NCI-H1105 treated with DMSO at 0.1 percent for 48 hours (cell line): ENCODE data around the gene NPIPA1.
"Not testable (repeated sequence)": the region's sequence is repeated elsewhere in the genome, so short reads cannot be mapped to it uniquely, and the experiment has no call there.

Source experiments
- DNase-seq: peaks from one replicate; lab custom pipeline; 2025; lab: John Stamatoyannopoulos, UW

NPIPA1 gene

GRCh38 chr16:14976971-14977736 is 39.9 kb downstream of the NPIPA1 start:
- DNase-seq, result not testable (repeated sequence)

- not testable (repeated sequence) for DNase-seq
These were observed 41.0 kb downstream of the NPIPA1 start for GRCh38 chr16:14978281-14978680.

GRCh38 chr16:14978908-14979307 is 41.7 kb downstream of the NPIPA1 start:
- not testable (repeated sequence) for DNase-seq

- not testable (repeated sequence) for DNase-seq
These were observed 44.0 kb downstream of the NPIPA1 start for GRCh38 chr16:14981234-14981633.

GRCh38 chr16:14982521-14982920 is 45.3 kb downstream of the NPIPA1 start:
- DNase-seq, result not testable (repeated sequence)

GRCh38 chr16:14988092-14988491 is 50.8 kb downstream of the NPIPA1 start:
- not testable (repeated sequence) for DNase-seq

- DNase-seq, result not testable (repeated sequence)
These were observed 51.5 kb downstream of the NPIPA1 start for GRCh38 chr16:14988661-14989191.

- not testable (repeated sequence) for DNase-seq
These were observed 52.3 kb downstream of the NPIPA1 start for GRCh38 chr16:14989291-14990281.

- DNase-seq, result not testable (repeated sequence)
These were observed 56.3 kb downstream of the NPIPA1 start for GRCh38 chr16:14993277-14994151.

GRCh38 chr16:14996702-14997101 is 59.5 kb downstream of the NPIPA1 start:
- DNase-seq, result not testable (repeated sequence)

GRCh38 chr16:14998300-14998699 is 61.1 kb downstream of the NPIPA1 start:
- DNase-seq, result not testable (repeated sequence)

- DNase-seq, result not testable (repeated sequence)
These were observed 62.6 kb downstream of the NPIPA1 start for GRCh38 chr16:14999845-15000244.
